G401 (cell line): ENCODE data around the gene OTOF. TPM values are rescaled to one million over a fixed set of nuclear protein-coding genes. Genes with fewer than 3 reads are reported as not detected.

ENCODE experiments used
- DNase-seq: peaks from one replicate; pipeline ENCODE4 v3.0.0-alpha.2; 2015; ENCODE audit warnings: low spot score
- in situ Hi-C: cut with HindIII; loops from 2 replicates; pipeline ENCODE4 v1.10.0; 2016; ENCODE audit warnings: low sequenced_read_pairs, mixed read lengths
- total RNA-seq: library from RNA; depleted of rRNA; stranded (reverse); fragments of >200 nt; shearing (Covaris generic); gene quantifications from 2 replicates; pipeline ENCODE4 v1.2.3, GENCODE V29; 2014

Gene OTOF
- total RNA-seq, 1 experiment from 2014 or later: 9.3 TPM

DNA sequence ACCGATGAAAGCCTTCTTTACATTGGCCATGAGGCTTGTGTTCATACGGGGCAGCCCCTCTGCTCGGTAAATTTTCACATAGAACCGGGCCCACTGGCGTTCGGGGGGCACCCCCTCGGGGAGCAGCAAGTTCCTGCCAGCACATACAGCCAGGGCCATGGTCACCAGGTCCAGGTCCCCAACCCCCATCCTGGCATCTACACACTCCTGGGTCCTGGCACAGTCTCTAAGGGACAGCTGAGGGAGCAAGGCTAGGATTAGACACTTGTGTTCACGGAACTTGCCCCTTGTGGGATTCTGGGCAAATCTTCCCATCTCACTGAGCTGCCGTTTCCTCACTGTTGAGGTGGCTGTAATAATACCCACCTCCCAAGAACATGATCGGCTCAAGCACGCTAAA, 5.6 kb upstream of the OTOF start:
- no peak for DNase-seq
- in situ Hi-C loops: no loop called here

DNA sequence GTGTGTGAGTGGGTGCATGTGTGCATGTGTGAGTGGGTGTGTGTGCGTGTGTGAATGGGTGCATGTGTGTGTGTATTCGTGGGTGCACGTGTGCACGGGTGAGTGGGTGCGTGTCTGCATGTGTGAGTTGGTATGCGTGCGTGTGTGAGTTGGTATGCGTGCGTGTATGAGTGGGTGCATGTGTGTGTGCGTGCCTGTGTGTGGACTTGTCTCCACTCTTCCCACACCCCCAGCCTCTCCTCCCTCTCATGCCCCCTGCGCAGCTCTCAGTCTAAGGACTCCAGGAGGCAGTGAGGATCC, 5.1 kb upstream of the OTOF start:
- in situ Hi-C loops: no loop called here
- no peak for DNase-seq

DNA sequence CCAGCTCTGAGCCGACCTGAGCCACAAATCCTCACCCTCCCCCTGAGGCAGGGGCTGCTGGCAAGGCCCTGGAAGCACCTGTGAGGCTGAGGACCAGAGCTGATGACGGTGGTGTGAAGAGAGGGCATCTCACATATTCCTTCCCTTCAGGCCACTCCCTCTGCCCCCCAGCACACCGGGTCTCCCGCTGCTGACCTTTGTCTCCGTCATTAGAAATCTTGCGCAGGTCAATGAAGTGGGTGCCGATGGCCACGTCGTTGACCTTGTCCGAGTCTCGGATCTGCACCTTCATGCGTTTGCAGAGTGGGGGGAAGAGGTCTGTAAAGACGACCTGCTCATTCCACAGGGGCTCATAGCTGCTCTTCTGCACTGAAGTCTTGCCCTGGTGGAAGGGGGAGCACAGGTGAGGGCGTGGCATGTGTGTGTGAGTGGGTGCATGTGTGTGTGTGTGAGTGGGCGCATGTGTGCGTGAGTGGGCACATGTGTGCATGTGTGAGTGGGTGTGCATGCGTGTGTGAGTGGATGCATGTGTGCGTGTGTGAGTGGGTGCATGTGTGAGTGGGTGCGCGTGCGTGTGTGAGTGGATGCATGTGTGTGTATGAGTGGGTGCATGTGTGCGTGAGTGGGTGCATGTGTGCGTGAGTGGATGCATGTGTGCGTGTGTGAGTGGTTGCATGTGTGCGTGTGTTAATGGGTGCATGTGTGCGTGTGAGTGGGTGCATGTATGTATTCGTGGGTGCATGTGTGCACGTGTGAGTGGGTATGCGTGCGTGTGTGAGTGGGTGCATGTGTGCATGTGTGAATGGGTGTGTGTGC, 4.5 kb upstream of the OTOF start:
- DNase-seq: no peak
- in situ Hi-C loops: no loop called here

DNA sequence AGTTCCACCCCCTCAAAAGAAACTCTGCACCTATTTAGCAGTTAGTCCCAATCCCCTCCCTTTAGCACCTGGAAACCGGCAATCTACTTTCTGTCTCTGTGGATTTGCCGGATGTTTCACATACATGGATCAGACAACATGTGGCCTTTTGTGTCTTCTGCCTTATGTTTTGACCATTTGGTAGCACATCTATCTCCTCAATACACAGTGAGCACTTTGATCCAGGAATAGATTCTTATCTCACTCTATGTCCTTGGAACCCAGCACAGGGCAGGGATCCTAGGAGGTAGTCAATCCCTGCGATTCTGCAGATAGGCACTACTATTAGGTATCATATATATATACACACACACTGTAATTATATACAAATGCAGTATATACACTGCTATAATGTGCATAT, 3.8 kb upstream of the OTOF start:
- in situ Hi-C loops: no loop called here
- no peak for DNase-seq

DNA sequence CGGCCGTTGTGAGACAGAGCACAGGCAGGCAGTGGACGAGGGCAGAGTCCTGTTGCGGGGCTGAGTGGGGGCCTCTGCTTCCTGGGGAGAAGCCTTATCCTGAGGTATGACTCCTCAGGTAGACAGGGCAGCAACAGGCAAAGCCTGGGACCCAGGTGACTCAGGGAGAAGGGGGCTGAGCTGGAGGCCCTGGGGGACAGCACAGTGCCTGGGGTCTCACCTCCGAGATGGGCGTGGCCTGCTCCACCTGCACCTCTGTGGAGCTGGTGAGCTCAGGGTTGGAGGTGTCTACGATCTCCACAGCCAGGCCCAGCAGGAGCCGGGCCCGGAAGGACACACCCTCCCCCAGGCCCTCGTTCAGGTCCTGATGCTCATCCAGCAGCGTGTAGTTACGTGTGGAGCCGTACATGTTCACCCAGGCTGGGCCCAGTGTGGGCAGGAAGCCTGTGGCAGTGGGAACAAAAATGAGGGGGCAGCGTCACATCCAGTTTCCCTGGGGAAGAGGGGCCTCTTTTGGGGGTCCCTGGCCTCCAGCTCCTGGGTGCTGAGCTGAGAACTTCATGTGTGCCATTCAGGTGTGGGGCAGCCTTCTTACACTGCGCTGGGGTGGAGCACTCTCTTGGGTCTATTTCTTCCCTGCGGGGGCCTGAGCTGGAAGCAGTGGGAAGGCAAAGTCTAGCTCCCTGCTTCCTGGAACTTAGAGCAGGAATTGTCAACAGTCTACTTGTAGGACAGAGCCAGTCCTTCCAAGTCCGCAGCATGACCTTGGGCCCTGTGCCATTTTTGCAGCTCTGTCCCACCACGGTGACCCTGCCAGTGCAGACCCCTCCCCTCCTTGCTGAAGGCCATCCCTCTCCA, 2.9 kb upstream of the OTOF start:
- no peak for DNase-seq
- in situ Hi-C loops: no loop called here

DNA sequence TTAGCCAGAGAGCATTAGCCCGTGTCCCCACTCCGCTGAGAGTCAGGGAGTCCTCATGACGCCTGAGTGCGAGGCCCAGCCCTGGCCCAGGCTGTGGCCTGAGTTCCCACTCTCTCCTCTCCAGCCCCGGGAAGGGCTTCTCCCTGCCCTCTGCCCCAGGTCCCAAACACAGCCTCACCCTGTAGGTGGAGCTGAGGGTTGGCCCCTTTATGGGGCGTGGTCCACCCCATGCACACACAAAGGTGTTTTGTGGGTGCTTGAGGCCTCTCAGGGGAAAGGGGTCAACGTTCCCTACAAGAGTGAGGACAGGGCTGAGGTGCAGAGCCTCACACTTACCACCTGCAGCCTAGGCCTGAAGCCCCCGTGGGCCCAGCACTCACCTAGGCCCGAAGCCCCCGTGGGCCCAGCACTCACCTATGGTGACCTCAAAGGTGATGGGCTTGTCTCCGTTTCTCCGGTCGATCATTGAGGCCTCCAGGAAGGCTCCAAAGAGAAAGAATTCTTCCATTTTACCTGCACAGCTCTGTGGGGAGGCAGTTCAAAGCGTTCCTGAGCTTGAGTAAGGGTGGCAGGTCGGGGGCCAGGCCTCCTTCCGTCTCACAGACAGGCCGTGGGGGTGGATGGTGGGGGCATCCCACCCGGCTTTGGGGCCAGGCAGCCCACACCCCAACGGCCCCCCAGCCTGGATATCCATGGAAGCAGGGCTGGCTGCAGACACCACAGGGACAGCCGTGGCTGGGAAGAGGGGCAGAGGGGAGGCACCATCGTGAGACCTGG, 2.1 kb upstream of the OTOF start:
- in situ Hi-C loops: no loop called here
- no peak for DNase-seq

DNA sequence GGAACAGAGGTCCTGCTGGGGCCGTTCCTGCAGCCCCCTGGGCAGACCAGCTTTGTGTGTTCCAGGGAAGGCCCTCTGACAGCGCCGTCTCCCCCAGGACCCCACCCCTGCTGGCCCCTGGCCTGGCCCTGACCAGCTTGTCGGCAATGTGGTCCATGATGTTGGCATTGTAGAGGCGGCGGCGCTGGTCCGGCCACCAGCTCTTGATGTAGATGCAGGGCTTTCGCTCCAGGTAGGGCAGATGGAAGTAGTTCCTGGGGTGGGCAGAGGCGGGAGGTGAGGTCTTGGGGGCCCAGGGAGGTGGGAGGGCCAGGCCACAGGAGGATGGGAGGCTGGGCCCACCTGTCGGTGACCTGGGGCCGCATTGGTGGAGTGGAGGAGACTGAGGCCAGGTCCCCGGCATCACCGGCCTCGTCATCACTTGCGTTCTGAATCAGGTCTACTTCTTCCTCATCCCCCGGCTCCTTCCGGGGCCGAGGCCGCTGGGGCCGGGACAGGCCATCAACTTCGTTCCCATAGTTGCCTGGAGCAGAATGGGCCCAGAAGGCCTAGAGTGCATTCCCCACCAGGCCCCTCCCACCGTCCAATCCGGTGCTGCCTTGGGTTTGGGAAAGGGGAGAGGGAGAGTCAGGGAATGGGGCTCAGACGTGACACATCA, 1.3 kb upstream of the OTOF start:
- no peak for DNase-seq
- in situ Hi-C loops: no loop called here

DNA sequence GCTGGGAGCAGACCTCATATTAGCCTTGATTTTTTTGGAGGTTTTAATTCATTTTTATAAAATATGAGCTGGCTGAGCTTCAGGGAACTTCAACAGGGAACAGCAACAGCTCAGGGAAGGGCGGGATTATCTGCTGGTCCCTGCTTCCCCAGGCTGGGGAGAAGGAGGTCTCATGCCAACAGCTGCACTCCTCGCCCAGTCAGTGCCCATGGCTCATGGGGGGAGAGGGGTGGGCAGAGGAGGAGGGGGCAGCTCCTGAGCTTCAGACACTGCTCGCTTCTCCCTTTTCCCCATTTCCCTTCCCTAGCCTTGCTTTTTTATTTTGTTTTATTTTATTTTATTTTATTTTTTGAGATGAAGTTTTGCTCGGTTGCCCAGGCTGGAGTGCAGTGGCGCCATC, 442 bp upstream of the OTOF start:
- in situ Hi-C loops: no loop called here
- no peak for DNase-seq

DNA sequence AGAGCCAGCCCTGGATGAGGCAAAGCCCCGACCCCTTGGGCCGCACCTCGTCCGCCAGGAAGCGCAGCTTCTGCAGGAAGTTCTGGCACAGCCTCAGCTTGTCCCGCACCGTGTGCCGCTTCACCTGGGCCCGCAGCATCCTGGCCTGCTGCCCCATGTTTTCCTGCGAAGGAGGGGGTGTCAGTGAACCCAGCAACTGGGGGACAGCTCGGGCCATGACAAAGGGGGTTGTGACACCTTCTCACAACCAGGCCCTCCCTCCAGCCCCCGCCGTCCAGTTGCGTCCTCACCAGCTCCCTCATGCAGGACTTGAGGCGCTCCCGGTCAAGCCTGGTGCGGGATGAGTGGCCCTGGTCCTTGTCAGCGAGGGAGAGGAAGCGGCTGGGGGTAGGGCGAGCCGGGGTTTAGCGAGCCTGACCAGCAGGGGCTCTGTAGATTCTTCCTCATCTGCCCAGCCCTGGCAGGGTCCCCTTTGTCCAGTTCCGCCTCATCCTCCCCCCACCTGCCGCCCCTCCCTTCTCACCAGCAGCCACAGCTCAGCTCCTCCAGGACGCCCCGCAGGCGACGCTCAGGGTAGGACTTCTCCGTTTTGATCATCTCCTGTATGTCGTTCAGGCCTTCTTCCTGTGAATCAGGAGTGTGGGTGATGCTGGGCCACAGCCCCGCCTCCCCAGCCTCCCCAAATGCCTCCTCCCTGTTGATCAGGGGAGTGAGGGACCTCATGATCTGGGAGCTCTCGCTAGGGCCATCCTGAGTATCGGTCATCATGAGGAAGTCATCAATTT, 606 bp downstream of the OTOF start:
- no peak for DNase-seq
- in situ Hi-C loops: no loop called here

DNA sequence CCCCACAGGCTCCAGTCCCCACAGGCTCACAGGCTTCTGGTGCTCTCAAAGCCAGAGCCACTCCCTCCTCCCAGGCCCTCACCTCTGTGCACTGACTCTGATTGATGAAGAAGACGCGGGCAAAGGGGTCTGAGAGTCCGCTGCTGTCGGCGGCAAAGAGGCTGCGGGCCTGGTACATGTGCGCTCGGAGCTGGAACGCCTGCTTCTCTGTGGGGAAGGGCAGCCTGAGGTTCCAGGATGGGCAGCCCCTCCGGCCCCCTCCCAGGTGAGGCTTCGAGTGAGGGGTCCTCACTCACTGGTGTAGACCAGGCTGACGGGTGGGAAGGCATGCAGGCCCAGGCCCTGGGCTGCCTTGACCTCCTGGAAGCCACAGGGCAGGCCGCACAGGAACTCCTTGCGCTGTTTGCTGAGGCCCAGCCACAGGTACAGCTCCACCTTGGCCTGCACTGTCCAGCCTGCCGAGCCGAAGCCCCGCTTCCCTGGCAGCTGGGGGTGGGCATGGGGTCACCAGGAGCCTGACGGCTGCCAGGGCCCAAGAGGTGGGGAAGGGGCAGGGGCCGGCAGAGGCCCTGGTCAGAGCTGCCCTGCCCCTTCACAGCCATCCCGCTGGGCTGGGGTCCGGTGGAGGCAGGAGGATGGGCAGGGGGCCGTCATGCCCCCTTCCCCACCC, 2.0 kb downstream of the OTOF start:
- in situ Hi-C loops: no loop called here
- DNase-seq: no peak

DNA sequence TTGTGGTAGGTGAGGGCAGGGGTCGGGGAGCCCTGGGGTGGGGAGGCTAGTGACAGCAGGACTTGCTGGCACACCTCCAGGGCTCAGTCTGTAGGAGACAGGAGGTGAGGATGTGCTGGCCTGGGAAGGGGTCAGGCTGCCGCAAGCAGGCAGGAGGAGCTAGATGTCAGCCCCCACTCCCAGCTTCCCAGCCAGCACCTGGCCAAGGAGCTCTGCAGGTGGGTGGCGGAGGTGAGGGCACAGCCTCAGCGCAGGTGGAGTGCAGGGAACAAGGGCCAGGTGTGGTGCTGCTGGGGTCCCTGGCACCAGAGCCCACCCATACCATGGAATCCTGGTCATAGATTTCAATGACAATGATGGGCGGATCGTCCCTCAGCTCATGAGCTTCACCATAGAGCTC, 2.9 kb downstream of the OTOF start:
- in situ Hi-C loops: no loop called here
- DNase-seq: no peak

DNA sequence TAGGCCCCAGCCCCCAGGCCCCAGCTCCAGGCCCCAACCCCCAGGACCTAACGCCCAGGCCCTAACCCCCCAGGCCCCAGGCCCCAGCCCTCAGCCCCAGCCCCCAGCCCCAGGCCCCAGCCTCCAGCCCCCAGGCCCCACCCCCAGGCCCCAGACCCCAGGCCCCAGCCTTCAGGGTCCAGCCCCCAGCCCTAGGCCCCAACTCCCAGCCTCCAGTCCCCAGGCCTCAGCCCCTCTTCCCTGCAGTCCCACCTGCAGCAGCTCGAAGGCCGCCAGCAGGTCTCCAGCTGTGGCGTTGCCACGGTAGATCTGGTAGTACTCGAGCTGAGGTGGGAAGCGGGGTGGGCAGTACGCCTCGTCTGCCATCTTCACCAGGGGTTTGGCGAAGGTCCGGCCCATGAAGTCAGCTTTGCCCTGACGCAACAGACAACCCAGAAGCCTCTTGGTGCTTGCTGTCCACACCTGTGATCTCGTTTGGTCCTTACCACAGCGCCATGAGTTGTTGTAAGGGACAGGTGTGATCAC, 3.6 kb downstream of the OTOF start:
- in situ Hi-C loops: no loop called here
- DNase-seq: no peak

DNA sequence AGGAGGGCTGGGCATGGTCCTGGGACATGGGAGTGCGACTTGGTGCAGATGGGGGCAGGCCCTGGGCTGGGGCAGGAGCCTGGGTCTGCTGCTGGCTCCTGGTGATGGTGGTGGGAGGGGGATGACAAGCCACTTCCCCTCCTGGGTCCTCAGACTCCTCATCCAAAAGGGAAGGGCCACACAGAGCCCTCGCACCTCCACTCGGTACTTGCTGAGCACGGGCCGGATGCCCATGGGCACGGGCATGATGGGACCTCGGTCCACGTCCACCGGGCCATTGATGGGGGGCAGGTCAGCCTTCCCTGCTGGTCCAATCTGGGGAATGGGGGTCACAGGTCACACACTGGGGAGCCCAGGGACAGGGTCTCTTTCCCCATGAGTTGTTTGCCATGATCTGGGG, 4.1 kb downstream of the OTOF start:
- in situ Hi-C loops: no loop called here
- DNase-seq: no peak

DNA sequence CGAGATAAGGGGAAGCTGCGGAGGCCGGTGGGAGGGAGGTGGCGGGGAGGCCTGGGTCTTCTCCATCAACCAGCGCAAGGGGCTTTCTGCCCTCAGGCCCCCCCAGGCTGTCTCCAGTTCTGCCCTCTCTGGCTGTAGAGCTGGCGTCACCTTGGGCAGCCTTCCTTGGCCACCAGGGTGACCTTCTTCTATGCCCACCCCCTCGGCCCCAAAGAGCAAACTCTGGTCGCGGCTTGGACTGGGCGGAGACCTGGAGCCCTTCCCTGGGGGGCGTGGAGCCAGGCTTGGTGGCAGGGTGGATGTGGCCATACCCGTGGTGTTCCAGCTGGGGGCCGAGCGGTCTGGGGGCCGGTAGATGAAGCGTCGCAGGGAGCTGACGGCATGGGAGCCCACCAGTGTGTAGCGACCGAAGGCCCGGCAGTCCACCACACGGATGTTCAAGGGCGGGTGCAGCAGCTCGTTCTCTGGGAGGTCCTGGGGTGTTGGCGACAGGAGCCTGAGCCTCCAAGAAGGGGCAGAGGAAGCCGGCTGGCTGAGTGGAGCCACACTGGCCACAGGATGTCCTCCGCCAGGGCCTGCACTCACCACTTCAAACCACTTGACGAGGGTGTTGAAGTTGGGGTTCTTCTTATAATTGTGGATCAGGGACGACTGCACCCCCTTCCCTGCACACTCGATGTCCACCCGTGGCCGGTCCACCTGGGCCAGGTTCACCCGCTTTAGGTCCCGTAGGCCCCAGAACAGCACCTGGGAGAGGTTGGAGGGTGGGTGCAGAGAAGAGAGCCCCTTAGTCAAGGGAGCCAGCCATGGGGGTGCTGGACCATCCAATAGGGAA, 4.9 kb downstream of the OTOF start:
- DNase-seq: no peak
- in situ Hi-C loops: no loop called here

DNA sequence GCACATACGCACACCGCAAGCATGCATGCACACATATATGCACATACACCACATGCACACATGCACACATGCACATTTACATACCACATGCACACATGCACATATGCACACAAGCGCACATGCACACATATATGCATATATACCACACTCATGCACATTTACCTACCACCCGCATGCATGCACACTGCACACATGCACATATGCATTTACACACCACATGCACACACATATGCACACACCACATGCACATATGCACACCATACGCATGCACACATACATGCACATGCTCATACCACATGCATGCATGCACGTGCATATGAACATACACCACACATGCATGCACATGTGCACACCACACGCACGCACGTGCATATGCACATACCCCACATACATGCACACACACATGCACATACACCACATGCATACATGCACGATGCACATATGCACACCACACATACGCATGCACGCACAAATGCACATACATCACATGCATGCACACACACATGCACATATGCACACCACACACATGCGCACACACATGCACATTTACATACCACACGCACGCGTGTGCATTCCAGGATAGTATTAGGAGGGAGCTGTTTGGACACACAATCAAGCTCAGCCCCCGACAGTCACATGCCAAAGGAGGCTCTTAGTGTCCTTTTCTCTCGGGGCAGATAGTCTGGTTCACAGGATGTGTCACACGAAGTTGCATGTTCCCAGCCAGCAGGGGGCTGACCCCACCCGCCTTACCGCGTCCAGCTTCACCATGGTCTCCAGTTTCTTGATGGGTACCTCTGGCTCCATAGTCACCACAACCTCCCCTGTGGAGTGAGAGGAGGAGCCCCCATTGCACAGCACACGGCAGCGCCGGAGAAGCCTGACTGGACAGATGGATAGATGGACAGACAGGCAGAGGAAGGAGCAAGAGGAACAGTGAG, 5.9 kb downstream of the OTOF start:
- in situ Hi-C loops: no loop called here
- no peak for DNase-seq

DNA sequence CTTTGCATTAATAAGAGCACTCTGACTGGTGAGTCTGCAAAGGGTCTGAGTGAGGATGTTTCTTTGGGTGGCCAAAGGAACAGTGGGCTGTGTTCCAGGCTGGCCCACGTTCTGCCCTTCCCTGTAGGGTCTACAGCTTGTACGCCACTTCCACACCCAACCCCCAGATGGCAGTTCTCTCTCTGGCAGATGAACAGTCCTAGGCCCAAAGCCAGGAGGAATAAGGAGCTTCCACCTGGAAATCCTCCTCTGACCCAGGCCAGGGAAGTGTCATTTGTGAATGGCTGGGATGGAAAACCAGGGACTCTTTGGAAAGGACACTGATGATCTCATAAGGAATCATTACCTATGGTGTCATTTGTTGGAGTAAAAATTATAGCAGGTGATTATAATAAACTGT, 6.6 kb downstream of the OTOF start:
- in situ Hi-C loops: no loop called here

More for the DNA sequence above, 6.6 kb downstream of the OTOF start:
- DNase-seq: peak; percentile 91
